NCI-H2171 treated with DMSO at 0.1 percent for 48 hours (cell line): Measurements from ENCODE around the gene TEX38.
A peak's percentile ranks its signal among the peaks of the same experiment; 100 is the strongest.
"Not testable (repeated sequence)": the region's sequence is repeated elsewhere in the genome, so short reads cannot be mapped to it uniquely, and the experiment has no call there.

Experiments used
- DNase-seq: peaks from one replicate; lab custom pipeline; 2025; lab: John Stamatoyannopoulos, UW

TEX38 gene

DNA sequence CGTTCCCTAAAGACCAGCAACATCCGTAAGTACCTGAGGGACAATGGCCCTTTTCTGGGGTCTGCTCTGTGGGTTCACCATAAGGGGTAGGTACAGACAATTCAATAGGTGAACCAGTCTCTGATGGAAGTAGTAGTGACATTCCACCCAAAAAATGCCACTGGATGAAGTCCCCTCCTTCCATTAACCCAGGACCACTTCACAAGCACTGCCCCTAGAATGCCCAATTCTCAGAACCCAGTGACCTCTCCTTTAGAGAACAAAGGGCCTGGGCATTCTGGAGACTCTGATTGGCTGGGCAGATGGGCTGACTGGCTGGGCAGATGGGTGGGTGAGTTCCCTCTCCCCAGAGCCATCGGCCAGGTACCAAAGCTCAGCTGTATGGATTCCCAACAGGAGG is at the start of gene TEX38:
Gene TEX38 (plus strand): TSS at position 301 of the 400 bp plus-strand sequence. CDS start 81 bp downstream, at position 382.
- no peak for DNase-seq

DNA sequence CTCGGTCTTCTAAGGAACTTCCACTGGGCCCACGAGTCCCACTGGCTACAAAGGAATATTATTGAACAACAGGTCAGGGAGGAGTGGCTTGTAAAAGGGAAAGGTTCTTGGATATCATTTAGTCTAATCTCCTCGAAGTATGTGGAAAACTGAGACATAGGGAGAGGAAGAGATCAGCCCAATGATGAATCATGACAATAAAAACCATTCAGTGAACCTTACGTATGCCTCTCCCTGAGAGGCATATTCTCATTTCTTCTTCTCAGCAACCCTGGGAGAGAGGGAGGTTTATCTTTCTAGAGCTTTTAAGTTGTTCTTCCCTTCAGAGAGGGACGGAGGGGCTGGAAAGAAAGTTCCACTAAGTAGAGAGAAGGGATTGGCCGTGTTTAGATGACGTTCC is 49.7 kb upstream of the TEX38 start:
- DNase-seq = no peak

DNA sequence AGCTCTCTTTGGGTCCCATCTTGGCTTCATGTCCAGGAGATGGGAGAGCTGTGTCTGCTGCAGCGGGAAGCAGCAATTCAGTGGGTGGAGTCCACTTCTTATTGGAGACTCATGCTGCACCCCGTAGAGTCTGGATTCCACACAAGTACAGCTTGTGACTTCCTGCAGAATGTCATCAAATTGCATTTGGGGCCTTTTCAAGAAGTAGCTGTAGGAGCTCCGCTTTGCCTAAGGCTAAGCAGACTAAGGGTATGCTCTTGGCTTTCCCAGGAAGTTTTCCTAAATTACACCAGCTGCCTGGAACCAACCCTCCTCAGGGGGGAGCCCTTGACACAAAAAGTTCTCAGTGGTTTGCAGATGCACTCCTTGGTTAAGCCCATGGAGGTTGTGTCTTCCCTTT is 49.3 kb upstream of the TEX38 start:
- DNase-seq = no peak

DNA sequence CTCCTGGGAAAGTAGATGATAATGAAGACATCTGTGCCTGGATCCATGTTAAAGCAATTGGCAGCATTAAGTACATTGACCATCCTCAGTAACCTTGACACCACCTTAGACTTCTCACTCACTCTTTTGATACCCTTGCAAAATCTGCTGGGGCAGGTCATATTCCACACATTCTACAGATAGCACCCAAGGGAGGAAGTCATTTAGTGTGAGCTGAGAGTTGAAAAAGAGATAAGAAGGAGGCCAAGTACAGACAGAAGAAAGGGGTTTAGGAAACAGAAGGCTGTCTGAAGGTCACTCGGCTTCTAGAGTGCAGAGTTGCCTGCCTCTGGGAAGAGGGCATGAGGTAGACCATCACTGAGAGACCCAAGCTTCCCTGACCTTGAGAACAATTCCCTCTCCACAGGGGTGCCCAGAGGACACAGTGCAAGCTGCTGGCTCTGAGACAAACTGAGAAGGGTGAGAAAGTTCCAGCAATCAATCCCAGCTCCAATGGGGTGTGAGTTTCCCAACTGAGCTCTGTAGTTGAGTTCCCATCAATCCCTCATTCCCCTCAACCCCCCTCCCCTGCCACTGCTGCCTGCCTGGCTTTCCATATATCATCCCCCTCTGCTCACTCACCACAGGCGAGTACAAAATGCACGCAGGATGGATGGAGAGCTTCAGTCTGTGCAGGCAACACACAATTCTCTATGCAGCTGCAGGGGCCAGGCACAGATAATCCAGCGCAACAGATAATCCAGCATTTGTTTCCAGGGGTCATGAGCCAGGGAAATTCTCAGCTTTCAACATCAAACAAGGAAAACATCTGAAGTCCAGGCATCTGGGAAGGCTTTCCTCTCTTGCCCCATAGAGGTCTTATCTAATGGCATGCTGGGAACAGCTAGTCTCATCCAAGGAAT is 47.7 kb upstream of the TEX38 start:
- no peak for DNase-seq

DNA sequence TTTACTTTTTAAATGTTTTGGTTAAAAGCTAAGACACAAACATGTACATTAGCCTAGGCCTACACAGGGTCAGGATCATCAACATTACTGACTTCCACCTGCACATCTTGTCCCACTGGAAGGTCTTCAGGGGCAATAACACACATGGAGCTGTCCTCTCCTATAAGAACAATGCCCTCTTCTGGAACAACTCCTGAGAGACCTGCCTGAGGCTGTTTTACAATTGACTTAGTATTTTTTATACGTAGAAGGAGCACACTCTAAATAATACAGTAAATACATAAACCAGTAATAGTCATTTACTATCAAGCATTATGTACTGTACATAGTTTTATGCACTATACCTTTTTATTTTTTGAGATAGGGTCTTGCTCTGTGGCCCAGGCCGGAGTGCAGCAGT is 40.9 kb upstream of the TEX38 start:
- no peak for DNase-seq

DNA sequence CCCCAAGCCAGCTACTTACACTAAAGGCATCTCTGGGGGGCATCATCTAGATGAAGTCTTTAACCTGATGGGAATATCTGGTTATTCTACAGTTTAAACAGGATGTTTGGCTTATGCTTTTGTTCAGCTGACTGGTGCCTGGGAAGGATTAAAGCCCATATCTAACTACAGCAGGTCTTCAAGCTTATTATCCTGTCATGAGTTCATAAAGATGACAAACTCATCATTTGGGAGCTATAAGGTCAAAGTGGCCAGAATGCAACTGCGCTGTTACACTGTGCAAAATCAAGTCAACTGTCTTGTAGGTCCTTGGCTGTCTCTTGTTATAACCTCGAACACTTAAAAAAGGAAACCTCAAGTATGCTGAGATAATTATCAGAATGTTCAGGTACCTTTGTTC is 36.4 kb upstream of the TEX38 start:
- no peak for DNase-seq

DNA sequence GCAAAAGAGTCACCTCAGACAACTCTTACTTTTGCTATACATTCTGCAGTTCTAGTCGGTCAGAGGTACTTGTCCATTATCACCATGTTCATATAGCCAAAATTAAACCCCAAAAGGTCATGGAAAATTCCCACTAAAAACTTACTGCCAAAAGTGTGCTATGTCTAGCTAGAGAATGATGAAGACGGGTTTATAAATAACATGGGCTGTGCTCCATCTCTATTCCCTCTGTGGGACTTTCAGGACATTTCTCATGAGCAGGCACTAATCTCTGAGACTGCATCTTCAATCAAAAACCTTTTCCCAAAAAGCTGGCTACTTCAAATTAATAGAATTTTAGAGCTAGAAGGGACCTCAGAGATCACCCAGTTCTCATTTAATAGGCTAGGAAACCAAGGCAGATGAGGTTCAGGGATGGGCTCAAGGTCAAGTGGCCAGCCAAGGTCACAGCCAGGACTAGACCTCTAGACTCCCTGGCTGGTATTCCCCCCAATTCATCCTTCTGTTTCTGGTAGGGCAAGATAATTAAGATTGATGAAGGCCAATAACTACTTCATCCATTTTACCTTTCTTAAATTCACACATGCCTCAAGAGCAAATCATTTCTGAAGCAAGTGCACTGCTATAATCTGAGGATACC is 34.1 kb upstream of the TEX38 start:
- DNase-seq = no peak

DNA sequence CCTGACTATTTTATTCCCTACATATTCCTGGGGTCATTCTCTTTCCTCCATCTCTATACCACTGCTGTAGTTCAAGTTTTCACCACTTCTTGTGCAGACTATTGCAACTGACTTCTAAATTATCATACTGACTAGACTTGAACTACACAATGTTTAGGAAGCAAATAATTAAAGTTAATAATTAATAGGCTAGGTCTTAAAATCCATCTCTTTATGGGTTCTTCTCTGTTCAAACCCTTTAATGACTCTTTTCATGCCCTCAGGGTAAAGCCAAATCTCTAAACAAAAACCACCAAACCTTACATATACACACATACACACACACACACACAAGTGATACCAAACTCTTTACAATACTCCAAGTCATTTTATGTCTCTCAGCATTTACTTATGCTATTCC is 32.7 kb upstream of the TEX38 start:
- no peak for DNase-seq

DNA sequence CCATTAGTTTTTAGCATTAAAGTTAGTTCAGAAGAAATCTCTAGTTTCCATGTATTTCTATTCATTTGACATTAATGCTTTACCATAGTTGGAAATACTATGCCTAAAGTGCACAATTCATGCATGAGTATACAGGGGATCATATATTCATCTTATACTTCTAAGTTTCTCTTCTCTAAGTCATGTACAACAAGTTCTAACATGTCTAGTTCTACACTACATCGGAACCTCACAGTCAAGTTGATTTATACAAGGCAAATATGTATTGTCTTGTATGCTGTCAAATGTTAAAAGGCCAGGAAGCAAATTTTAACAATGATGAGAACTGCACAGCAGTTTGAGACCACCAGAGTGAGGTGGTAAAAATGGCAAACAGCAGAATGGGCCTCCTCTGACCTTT is 32.1 kb upstream of the TEX38 start:
- DNase-seq = no peak

DNA sequence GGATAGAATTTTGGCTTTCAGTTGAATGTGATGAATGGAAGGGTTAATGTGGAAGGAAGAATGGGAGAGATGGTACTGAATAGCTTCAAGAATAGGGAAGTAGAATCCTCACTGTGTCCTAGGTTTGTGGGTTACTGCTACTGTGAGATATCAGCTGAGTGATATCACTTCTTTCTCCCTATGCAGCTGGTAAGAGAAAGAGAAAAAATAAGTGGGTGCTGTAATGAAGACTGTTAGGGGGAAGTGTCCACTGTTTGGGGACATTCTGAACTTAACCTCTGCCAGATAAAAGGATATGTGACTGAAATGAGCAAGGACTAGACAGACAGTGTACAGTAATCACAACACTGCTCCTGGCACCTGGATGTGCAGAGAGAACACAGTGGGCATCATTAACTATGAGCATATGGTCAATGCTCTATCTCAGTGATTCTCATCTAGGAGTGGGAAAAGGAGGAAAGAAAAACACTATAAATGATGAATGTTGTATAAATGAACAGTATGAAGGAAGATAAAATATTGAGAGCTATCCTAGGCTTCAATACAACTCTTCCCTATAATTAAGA is 29.5 kb upstream of the TEX38 start:
- DNase-seq = peak; percentile 27

DNA sequence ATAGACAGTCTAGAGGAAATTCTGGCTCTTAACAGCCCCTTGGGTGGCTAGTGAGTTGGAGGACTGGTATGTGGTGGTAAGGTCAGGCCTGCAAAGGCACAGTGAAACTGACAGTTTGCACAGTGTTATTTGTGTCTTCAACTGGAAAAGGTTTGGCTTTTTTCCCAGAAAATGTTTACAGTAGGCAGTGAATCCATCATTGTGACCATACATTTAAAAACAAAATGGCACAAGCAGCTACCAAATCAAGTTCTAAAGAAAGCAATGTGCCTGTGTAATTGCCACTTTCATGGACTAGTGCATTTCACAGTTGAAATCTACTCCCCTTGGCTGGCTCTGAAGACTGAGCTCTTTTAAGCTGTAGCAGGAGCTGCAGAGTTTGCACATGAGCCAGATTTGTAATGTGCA is 28.3 kb upstream of the TEX38 start:
- DNase-seq = peak; percentile 90

DNA sequence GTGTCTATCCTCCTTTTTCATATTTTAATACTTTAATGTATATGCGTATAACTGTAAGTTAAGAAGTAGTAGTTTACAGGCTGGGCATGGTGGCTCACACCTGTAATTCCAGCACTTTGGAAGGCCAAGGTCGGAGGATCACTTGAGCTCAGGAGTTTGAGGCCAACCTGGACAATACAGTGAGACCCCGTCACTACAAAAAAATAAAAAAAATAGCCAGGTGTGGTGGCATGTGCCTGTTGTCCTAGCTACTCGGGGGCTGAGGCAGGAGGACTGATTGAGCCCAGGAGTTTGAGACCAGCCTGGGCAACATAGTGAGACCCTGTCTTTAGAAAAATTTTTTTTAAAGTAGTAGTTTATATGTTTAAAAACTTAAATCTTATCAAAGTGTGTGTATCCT is 25.8 kb upstream of the TEX38 start:
- no peak for DNase-seq

DNA sequence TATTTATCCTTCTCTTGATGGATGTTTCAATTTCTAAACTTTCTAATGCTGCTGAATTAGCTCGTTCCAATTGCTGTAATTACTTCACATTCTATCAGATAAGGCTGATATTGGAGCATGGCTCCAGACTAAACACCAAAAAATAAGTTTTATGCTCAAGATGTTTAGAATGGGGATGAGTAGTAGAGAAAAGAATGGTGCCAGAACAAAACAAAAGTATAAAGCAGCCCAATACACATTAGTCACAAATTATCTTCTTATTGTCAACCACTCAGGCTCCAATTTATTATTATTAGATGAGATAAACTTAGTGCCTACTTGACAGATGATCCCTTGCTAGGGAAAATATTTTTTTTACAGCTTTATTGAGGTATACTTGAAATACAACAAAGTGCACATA is 25.3 kb upstream of the TEX38 start:
- DNase-seq = no peak

DNA sequence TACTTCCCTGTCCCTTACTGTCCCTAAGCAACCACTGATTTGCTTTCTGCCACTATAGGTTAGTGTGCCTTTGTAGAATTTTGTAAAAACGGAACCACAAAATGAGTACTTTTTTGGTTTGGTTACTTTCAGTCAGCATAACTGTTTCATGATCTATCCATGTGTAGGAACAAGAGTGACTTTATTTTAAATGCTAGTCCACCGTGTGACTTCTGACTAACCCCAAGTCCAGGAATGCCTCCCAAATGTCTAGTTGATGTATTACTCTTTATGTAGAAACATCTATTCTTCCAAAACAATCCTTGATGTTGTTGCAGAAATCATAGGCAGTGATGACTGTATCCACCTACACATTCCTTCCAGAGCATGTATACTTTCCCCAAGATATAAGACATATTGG is 24.8 kb upstream of the TEX38 start:
- DNase-seq = no peak

DNA sequence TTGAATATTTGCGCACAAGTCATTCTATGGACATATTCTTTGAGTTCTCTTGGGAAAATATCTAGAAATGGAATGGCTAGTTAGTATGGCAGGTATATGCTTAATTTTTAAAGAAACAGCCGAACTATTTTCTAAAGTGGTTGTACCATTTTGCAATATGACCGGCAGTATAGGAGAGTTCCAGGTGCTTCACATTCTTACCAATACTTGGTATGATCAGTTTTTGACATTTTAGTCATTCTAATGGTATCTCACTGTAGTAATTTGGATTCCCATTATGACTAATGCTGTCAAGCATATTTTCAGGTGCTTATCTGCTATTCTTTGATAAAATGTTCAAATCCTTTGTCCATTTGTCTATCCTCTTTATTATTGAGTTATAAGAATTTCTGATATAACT is 24.0 kb upstream of the TEX38 start:
- no peak for DNase-seq

DNA sequence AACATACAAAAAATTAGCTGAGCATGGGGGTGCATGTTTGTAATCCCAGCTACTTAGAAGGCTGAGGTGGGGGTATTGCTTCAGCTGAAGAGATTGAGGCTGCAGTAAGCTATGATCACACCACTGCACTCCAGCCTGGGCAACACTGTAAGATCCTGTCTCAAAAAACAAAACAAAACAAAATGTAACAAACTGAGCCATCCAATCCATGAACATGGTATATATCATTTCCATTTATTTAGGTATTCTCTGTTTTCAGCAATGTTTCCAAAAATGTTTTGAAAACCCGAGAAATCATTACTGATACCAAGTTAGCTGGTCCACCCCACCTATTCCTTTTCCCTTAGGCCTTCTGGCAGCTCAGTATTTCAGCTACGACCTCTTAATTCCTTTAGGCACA is 21.9 kb upstream of the TEX38 start:
- no peak for DNase-seq

DNA sequence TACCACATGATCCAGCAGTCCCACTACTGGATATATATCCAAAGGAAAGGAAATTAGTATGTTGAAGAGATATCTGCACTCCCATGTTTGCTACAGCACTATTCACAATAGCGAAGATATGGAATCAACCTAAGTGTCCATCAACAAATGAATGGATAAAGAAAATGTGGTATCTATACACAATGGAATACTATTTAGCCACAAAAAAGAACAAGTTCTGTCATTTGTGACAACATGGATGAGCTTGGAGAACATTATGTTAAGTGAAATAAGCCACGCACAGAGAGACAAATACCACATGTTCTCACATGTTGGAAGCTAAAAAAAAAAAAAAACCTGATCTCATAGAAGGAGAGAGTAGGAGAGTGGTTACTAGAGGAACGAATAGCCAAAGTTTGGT is 21.2 kb upstream of the TEX38 start:
- DNase-seq = no peak

DNA sequence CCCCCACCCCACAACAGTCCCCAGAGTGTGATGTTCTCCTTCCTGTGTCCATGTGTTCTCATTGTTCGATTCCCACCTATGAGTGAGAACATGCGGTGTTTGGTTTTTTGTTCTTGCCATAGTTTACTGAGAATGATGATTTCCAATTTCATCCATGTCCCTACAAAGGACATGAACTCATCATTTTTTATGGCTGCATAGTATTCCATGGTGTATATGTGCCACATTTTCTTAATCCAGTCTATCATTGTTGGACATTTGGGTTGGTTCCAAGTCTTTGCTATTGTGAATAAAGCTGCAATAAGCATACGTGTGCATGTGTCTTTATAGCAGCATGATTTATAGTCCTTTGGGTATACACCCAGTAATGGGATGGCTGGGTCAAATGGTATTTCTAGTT is 20.5 kb upstream of the TEX38 start:
- DNase-seq = not testable (repeated sequence)

DNA sequence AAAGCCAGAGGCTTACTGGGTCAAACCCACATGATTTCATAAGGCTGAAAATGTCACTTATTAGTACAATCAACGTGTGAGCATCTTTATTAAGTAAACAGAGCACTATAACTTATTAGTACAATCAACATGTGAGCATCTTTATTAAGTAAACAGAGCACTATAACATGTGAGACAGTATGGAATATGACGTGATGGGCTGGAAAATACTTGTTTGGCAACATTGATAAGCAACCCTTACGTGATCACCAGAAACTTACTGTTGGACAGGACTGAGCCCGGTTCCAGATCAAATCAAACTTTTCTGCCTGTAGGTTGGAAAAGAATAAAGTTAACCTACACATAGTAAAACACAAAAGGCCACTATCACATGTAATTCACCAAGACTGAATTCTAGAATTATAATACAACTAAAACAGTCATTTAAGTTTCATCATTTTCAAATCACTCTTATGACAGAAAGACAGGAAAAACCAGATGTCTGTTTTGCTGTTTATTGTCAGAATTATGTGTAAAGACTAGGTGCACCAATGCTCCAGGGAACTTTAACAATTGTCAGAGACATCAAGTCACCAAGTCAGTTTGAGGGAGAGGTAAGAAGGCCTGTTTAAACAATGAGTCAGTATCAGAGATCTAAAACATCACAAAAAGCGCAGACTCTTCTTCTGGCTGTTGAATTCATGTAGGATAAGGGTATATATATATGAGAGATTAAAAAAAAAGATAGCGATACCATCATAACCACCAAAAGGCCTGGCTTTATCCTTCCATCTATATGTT is 19.1 kb upstream of the TEX38 start:
- DNase-seq = no peak

DNA sequence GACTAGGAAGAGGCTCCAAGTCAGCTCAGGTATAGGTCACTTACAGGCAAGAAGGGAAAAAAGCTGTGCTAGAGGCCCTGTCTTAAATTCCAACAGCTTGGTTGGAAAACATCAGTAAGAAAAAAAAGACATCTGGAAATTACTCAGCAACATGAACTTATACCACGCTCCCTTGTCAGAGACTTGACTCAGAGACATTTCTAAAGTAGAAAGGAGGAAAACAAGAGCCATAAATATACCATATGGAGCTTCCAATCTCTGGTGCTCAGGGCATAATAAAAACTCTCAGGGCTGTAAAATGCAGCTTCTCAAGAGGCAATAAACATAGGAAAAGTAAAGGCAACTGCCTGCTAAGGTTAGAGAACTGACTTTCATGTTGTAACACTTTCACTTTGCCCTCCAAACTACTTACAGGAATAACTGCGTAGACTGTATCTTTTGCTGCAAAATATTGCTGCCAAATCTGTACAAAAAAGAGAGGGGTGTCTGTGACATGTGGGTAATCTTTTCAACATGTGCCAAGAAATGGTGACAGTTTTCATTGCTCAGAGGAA is 18.2 kb upstream of the TEX38 start:
- DNase-seq = no peak

DNA sequence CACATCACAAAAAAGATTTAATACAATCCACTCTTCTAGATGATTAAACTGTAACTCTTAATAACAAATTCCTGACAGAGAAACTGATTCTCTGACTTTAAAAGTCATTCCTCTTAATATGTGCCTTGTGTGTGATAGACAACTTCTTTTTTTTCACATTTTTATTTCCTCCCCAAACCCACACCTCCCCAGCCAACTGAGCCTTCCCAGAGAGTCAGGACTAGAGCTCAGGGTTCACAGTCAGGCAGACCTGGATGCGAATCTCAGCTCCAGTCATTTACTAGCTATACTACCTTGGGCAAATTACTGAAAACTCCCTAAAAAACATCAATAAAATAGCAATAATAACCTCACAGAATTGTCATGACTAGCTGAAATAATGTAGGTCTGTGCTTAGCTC is 17.6 kb upstream of the TEX38 start:
- no peak for DNase-seq

DNA sequence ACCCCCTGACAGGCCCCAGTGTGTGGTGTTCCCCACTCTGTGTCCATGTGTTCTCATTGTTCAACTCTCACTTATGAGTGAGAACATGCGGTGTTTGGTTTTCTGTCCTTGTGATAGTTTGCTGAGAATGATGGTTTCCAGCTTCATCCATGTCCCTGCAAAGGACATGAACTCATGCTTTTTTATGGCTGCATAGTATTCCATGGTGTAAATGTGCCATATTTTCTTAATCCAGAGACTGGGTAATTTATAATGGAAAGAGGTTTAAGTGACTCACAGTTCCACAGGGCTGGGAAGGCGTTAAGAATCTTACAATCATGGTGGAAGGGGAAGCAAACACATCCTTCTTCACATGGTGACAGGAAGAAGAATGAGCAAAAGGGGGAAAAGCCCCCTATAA is 17.0 kb upstream of the TEX38 start:
- not testable (repeated sequence) for DNase-seq
